ENCODE data around the gene RAB5B. TPM values are rescaled to one million over a fixed set of nuclear protein-coding genes. Genes with fewer than 3 reads are reported as not detected.

Gene RAB5B
- total RNA-seq, 2 donors from 2014 or later: 93.5 to 108 TPM

DNA sequence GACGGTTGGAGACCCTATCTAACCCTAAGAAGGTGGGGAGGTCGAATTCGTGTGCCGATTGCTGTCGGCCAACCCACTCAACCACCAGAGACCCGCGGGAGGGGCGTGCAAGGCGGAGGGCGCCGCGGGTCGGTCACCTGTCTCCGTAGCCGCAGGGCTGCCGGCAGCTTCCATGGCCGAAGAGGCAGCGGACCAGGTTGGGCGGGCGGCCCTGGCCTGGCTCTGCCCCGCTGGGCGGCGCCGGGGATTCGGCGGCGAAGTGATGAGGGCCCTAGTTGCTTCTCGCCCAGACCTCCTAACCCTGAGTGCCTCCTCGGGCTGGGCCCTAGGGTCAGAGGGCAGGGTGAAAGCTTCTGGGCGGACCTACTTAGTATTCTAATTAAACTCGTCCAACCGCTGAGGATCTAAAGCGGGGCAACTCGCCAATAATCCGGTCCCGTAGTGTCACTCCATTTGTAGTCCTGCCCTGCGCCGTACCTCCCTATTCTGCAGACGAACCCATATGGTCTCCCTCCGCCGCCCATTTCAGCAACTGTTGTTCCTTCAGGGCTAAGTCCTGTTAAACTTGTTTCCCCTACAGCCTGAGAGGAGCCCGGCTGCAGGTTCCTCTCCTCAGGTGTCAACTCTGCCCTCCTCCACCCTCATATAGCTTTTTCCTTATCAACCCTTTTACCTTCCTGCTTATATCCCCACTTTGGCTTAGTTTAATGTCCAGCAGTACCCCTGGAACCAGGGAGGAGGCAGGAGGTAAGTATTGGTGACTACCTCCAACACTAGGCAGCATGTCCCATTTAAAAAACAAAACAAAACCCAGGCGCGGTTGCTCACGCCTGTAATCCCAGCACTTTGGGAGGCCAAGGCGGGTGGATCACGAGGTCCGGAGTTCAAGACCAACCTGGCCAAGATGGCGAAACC, 46.0 kb upstream of the RAB5B start, which contains the start of gene PYM1:
Gene PYM1, minus strand, starts transcription at position 307 of the 915 bp plus-strand sequence. Its CDS starts 133 bp downstream, at position 174.
- Histone ChIP-seq H3K4me1 (peaks cover 0 to 44% of the 10 kb centered on the region in 2 donors), H3K9me3 (no peaks in the 10 kb centered on the region), H3K36me3 (no peaks in the 10 kb centered on the region), H3K27me3 (no peaks in the 10 kb centered on the region), H3K4me3 (peak within 1 kb of the TSS; percentile 78 to 93), H3K27ac (peak within 1 kb of the TSS; percentile 94 to 99)
- DNase-seq (ENCODE audit: low spot score): peak; percentile 93
- TF ChIP-seq, protein P1, sequence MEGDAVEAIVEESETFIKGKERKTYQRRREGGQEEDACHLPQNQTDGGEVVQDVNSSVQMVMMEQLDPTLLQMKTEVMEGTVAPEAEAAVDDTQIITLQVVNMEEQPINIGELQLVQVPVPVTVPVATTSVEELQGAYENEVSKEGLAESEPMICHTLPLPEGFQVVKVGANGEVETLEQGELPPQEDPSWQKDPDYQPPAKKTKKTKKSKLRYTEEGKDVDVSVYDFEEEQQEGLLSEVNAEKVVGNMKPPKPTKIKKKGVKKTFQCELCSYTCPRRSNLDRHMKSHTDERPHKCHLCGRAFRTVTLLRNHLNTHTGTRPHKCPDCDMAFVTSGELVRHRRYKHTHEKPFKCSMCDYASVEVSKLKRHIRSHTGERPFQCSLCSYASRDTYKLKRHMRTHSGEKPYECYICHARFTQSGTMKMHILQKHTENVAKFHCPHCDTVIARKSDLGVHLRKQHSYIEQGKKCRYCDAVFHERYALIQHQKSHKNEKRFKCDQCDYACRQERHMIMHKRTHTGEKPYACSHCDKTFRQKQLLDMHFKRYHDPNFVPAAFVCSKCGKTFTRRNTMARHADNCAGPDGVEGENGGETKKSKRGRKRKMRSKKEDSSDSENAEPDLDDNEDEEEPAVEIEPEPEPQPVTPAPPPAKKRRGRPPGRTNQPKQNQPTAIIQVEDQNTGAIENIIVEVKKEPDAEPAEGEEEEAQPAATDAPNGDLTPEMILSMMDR (IDR thresholded peaks at IDR 0.05): no peak

DNA sequence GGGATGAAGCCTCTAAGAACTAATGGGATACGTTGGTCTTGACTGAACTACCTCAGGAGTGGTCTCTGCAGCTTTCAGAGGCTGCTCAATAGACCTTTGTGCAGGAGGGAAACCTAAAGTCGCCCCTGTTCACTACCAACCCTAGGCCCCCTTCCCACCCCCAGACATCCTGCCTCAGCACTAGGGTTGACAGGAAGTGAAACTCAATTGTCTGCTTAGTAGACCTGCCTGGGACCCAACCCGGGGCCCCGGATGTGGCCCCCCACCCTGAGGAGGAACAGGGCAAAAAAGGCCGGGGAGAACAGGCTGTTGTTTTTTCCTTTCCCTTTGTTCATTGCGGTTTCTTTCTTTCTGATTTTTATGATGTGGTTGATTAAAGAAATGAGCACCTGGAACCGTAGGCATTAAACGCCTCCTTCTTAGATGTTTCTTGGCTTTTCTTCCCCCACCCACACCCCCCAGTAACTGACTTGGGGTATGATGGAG, 44.5 kb upstream of the RAB5B start:
- Histone ChIP-seq H3K9me3 (no peaks in the 10 kb centered on the region), H3K27ac (no peak overlapping the region), H3K36me3 (no peaks in the 10 kb centered on the region), H3K4me3 (no peak overlapping the region), H3K4me1 (peaks cover 0 to 51% of the 10 kb centered on the region in 2 donors), H3K27me3 (no peaks in the 10 kb centered on the region)
- no peak for DNase-seq (ENCODE audit: low spot score)
- TF ChIP-seq, protein P1 (IDR thresholded peaks at IDR 0.05): no peak

DNA sequence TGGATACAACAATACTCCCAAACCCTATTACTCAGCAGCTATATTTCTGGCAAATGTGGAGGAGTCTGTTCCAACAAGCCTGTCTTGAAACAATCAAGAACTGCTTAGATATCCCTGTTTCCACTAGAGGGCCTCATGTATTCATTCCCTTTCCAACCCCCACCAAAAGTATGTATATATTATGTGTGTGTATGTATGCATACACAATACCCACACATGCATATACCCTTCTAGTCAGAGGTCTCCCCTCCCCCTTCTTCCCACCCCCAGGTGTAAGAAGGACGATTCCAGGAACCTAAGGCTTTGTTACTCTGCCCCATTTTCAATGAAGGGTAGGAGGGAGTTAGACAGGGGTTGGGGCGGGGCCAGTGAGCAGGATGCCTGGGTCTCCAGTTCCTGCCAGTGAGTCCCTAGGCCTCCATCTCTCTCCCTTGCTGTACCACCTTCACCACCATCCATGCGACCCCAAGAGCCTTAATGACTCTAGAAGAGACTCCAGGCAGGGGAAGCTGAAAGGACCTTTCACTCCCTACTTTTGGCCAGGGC, 43.0 kb upstream of the RAB5B start, which contains the start of gene DGKA:
Gene DGKA, plus strand, starts transcription at position 392 of the 546 bp plus-strand sequence. CDS start 5,342 bp downstream, outside the sequence.
- peak within 1 kb of the TSS; percentile 66 to 76 for H3K4me3 ChIP-seq
- H3K36me3 ChIP-seq: no peaks in the 10 kb centered on the region
- no peaks in the 10 kb centered on the region for H3K9me3 ChIP-seq
- TF ChIP-seq, protein P1 (IDR thresholded peaks at IDR 0.05): peak; percentile 14 to 58
- H3K27me3 ChIP-seq: no peaks in the 10 kb centered on the region
- H3K27ac ChIP-seq: peak within 1 kb of the TSS; percentile 78 to 86
- no peak for DNase-seq (ENCODE audit: low spot score)
- H3K4me1 ChIP-seq: peaks cover 0 to 62% of the 10 kb centered on the region in 2 donors

DNA sequence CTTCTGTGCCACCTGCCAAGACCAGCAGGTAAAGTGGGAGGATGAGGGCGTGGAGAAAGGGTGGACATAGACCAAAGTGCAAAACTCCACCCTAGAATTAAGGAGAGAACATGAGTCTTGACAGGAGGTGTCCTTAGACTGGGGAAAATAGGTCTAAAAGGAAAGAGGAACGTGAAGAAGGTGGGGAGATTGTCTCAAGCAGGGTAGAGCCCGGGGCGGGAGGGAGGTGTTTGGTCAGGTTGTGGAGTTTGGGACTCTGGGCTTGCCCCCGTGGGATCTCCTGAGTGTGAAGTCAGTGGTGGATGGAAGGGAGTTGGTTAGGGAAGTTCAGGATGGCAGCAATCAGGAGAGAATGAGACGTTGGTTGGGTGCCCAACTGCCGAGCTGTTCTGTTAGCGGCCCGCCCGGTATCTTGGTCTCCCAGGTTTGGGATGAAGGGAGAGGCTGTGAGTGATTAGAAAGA, 42.5 kb upstream of the RAB5B start:
- no peaks in the 10 kb centered on the region for H3K9me3 ChIP-seq
- H3K27me3 ChIP-seq: no peaks in the 10 kb centered on the region
- H3K36me3 ChIP-seq: no peaks in the 10 kb centered on the region
- peak overlapping the region; percentile 66 to 76 for H3K4me3 ChIP-seq
- H3K4me1 ChIP-seq: peaks cover 0 to 57% of the 10 kb centered on the region in 2 donors
- DNase-seq (ENCODE audit: low spot score): no peak
- TF ChIP-seq, protein P1 (IDR thresholded peaks at IDR 0.05): no peak
- peak overlapping the region; percentile 78 to 86 for H3K27ac ChIP-seq

DNA sequence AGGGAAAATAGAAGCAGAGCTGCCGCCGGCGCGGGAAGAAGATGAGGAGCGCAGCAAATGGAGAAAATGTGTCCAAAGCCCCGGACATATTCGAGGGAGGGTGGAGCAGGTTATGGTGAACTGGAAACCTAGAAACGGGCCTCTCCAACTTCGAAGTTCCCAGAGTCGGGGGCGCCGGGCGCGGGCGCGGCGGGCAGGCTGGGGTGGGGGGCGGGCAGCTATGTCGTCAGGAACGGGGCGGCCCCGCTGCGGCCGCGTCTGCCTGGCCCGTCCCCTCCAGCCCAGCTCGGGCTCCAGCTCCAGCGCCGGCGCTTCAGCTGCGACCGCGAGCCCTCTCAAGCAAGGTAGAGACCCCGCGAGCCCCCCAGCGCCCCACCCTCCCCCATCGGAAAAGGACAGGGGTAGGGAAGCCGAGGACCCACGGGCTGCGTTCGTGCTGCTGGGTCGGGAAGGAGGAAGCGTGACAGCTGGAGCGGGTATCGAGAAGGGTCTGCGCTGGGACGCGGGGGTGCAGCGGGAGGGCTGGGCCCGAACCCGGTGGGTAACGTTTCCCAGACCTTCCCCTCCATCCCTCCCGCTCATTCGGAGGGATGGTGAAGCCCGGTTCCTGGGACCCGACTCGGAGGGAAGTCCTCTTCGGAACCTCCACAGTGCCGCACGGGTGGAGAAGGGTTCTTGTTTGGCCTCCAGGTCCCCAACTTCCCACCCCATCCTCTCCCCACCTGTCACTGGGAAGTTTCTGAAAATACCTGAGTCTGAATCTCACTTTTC, 41.9 kb upstream of the RAB5B start:
- no peaks in the 10 kb centered on the region for H3K36me3 ChIP-seq
- DNase-seq (ENCODE audit: low spot score): peak; percentile 63
- H3K9me3 ChIP-seq: no peaks in the 10 kb centered on the region
- peaks cover 0 to 56% of the 10 kb centered on the region in 2 donors for H3K4me1 ChIP-seq
- peak overlapping the region; percentile 78 to 86 for H3K27ac ChIP-seq
- no peaks in the 10 kb centered on the region for H3K27me3 ChIP-seq
- peak overlapping the region; percentile 66 to 76 for H3K4me3 ChIP-seq
- TF ChIP-seq, protein P1 (IDR thresholded peaks at IDR 0.05): no peak

Data from right atrium auricular region (tissue), 2 donors.